Stimulated activated CD4-positive, alpha-beta T cell treated with anti-CD3 and anti-CD28 coated beads, TNF-alpha, amount 100 ng/mL, for 4 hours (primary cell): ENCODE data around the gene METTL9.
A peak's percentile ranks its signal among the peaks of the same experiment; 100 is the strongest.
"Not testable (repeated sequence)": the region's sequence is repeated elsewhere in the genome, so short reads cannot be mapped to it uniquely, and the experiment has no call there.

Source experiments
- DNase-seq, 3 experiments: peaks; one replicate each; pipeline ENCODE4 v3.0.0-alpha.2; 2020; ENCODE audit warnings: low read depth in 3 of 3

The METTL9 gene

DNA sequence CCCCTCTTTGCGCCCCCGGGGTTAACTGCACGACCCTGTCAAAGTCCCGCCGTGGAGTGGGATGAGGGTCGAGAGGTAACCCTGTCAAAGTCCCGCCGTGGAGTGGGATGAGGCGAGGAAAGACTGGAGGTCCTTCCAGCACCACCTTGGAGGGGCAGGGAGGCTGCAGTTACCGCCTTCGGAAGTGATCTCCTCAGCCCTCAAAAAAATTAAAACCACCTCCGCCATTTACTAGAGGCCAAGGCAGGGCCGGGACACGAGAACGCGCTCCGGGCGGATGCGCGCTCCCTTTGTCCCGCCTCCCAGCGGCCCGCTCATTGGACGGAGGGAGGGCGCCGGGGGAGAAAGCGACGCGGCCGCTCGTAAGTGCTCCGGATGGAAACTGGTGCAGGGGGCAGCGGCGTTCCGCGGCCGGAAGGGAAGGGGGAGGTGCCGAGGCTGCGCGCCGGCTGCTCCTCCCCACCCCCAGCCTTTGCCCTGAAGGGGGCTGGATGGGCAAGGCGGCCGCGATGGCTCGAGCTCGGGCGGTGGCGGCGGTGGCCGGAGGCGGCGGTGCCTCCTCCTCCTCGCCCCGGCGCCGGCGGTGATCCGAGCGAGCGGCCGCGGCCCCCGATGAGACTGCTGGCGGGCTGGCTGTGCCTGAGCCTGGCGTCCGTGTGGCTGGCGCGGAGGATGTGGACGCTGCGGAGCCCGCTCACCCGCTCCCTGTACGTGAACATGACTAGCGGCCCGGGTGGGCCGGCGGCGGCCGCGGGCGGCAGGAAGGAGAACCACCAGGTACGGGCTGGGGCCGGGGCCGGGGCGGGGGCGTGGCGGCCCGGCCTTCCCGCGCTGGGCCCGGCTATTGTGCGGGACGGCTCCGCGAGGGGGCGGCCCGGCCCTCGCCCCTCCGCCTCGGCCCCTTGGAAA lies at the start of gene METTL9:
TSS of gene METTL9 (plus strand) at position 456 of the 909 bp plus-strand sequence. CDS start at position 613, 157 bp downstream.
- peak; percentile 83 to 92 (median 88) for DNase-seq

DNA sequence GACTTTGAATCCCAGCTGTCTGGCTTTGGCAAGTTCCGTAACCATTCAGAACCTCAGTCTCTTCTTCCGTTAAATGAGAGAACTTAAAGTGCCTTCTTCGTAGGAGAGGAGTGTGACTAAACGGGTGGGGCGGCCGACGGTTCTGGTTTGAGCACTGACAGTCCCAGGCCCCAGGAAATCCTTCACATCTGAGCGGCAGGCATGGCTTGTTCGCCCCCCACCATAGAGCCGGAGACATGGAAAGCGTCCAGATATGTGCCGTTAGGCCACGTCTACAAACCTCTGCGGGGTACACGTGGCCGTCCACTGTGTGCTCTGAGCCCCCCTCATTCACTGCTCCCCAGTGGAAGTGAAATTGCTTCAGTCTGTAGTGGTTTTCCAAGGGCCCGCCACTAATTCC lies 49.4 kb upstream of the METTL9 start:
- DNase-seq = not testable (repeated sequence)

DNA sequence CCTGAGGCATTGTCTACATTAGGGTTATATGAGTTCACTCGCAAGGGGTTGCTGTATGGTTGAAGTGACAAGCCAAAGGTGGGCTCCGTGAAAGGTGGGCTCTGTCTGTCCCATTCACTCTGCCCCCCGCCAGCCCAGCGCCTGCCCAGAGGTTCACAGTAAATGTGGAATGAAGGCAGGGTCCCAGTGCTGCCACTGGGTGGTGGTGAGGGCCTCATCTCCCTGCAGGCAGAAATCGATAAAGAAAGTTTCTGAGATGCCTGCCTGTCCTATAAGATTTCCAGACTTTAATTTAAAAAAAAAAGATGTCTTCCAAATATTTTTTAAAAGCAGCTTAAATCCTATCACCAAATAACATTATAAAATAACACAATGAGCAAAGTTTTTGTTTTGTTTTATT lies 48.9 kb upstream of the METTL9 start:
- DNase-seq = not testable (repeated sequence)

DNA sequence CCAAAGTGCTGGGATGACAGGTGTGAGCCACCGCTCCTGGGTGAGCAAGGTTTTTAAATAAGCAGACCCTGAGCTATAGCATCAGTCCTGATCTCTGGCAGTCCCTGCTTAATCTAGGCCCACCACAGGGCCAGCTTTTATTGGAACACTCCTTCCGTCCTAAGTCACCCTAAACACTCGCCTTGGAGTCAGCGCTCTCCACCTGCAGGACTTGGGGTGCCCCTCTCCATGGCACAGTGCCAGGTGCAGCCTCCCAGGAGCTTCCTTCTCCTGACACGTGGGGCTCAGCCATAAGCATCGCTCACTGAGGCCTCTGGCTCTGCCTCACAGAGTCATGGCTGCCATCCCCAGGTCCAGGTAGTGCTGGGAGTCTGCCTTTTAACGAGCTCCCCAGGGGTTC lies 48.3 kb upstream of the METTL9 start:
- DNase-seq = not testable (repeated sequence)

DNA sequence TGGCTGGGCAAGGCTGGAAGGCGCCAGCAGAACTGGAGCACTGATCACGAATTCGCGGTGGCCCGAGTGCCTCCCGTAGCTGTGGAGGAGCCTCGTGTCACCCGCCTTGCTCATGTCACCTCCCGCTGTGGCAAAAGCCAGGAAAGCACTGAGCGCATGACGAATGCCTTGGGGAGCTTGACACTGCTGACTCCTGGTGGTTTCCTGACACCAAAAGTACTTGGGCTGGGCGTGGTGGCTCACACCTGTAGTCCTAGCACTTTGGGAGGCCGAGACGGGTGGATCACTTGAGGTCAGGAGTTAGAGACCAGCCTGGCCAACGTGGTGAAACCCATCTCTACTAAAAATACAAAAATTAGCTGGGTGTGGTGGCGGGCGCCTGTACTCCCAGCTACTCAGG lies 47.8 kb upstream of the METTL9 start:
- DNase-seq = not testable (repeated sequence)

DNA sequence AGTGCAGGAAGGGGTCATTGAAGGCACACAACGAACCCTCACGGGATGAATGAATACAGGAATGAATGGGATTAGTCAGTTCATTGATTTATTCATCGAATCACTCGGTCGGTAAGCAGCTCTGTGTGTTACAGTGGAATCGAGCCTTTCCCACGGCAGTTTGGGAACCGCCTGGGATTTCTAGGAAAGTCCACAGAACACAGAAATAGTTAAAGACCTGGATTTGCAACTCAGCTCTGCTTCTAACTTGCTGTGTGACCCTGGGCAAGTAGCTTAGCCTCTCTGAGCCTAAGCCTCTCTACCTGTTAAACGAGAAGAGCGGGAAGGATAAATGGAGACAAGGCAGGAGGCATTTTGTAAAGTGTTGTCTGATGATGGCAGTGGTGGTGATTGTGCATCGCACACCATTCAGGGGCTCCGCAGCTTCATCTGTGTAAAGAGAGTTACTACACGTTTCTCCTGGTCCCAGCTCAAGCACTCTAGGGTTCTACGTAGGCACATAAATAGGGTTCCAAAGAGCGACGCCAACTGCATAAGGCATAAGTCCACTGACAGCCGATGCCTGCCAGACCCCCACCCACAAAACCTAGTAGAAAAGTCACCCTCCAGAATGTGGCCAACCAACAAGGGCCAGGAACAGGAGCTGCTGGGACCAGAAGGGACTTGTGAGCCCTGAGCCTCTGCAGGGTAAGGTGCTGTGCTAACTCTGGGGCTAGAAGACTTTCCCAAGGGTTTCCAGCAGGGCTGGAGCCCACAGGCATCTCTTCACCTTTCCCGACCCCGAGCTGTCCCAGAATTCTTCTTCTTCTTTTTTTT lies 45.7 kb upstream of the METTL9 start:
- not testable (repeated sequence) for DNase-seq

DNA sequence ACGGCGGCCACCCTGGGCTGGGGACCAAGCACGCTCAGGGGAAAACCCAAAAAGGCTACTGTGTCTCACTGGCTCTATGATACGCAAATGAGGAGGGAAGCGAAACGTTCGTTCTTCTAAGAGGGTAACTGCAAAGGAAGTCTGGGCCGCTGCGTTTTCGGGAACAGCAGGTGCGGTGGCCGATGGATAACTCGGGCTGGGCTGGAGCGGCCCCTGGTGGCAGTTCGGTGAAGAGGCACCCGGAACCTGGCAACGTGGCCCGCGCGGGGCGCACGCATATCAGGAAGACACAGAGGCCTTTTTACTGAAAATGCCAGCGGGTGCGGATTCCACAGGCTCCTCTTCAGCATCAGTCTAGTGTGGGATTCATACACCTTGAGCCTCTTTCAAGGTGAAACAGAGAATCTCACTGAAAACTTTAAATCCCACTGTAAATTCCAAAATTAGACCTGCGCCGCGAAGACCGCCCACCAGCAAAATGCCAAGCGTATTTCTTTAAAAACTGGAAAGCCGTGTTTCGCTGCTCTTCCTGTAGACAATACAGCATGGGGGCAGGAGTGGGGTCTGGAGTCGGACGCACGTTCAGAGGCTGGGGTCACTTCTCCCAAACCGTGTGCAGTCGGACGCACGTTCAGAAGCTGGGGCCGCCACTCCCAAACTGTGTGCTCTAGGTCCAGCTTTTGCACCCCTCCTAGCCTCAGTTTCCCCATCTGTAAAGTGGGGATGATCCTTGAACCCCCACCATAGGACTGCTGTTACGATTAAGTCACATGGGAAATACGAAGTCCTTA lies 44.4 kb upstream of the METTL9 start:
- peak; percentile 81 to 91 (median 84) for DNase-seq

DNA sequence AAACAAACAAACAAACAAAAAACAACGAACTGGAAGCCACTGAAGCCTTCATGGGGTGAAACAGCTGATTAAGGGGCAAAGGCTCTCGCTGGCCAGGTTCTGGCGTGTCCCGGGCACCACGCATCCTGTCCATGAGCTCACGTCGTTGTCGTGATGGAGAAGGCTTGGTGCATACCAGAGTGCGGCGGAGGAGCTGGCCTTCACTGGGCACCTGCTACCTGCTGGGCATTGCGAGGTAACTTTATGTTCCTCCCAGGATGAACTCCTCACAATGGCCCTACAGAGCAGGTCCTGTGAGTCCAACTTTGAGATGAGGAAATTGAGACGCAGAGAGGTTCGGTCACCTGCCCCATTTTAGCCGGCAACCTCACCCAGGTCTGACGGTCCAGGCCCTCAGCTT lies 43.8 kb upstream of the METTL9 start:
- DNase-seq = not testable (repeated sequence)

DNA sequence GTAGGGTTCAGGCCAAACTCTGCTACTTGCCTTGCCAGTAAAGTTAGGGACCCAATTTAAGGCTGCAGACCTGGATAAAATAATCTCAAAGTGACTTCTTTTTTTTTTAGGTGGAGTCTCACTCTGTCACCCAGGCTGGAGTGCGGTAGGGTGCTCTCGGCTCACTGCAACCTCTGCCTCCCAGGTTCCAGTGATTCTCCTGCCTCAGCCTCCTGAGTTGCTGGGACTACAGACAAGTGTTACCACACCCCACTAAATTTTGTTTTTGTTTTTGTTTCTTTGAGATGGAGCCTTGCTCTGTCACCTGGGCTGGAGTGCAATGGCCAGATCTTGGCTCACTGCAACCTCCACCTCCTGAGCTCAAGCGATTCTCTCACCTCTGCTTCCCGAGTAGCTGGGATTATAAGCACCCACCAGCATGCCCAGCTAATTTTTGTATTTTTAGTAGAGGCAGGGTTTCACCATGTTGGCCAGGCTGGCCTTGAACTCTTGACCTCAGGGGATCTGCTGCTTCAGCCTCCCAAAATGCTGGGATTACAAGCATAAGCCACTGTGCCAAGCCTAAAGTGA lies 43.3 kb upstream of the METTL9 start:
- DNase-seq = not testable (repeated sequence)

DNA sequence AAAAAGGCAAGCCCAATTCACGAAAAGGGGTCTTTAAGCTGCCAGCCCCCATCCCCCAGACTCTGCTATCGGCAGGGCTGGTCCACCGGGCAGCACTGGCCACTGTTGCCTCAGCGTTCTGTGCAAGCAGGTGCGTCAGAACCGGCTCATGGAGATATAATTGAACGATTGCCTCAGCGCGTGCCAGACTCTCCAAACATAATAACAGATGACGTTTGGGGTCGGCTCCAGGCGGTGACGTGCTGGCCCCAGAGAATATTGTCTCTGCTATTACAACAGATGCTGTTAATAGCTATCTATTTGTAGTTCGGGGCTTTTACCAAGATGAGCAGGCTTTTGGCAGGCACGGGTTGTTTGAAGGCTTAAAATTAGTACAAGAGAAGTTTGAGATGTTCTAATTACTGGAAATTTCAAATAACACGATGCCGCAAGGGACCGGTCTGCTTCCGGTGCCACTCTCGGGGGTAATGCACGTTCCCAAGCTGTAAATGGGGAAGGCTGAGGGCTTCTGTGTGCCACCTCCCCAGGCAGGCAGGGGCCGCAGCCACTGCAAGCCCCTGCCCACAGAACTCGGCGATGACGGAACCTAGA lies 42.6 kb upstream of the METTL9 start:
- not testable (repeated sequence) for DNase-seq

DNA sequence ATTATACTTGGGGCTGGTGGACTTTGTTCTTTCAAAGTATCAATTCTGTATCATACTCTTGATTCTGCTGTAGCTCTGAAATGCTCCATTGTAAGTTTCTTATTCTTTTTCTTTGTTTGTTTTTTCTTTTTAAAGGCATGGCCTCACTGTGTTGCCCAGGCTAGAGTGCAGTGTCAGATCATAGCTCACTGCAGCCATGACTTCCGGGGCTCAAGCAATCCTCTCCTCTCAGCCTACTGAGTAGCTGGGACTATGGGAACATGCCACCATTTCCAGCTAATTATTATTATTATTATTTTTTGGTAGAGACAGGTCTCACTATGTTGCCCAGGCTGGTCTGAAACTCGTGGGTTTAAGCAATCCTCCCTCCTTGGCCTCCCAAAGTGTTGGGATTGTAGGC lies 38.9 kb upstream of the METTL9 start:
- DNase-seq = no peak

DNA sequence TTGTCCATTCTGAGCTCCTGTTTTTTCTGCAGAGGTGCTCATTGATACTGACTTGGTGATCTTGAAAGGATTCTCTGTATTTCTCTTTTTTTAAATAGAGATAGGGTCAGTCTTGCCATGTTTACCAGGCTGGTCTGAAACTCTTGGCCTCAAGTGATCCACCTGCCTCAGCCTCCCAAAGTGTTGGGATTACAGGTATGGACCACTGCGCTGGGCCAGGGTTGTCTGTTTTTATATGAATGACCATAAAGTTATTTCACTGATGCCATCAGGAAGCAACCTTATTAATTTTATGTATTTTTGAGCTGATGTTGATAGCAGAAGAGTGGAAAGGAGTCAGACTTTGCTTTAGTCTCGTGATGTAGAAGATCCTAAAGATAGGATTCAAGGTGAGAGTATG lies 35.7 kb upstream of the METTL9 start:
- no peak for DNase-seq

DNA sequence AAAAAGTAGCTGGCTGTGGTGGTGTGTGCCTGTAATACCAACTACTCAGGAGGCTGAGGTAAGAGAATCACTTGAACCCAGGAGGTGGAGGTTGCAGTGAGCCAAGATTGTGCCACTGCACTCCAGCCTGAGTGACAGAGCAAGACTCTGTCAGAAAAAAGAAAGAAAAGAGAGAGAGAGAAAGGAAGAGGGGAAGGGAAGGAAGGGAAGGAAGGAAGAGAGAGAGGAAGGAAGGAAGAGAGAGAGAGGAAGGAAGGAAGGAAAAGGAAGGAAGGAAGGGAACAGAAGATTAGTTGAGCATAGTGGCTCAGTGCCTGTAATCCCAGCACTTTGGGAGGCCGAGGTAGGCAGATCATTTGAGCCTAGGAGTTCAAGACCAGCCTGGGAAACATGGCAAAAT lies 35.0 kb upstream of the METTL9 start:
- not testable (repeated sequence) for DNase-seq

DNA sequence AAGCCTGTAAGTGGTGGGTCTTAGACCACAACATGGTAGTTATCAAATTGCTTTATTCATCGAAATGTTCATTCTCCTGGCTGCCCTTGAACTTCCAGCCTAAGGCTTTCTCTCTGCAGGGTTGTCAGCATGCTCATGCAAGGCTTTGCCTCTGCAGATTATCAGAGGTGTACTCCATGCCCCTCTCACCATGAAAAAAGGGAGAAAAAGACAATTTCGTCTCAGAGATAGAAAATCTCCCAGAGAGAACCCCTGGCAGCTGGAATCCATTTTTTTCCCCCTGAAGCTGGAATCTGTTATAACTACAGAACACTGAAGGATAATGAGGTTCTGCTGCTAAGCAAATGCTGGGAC lies 33.9 kb upstream of the METTL9 start:
- no peak for DNase-seq

DNA sequence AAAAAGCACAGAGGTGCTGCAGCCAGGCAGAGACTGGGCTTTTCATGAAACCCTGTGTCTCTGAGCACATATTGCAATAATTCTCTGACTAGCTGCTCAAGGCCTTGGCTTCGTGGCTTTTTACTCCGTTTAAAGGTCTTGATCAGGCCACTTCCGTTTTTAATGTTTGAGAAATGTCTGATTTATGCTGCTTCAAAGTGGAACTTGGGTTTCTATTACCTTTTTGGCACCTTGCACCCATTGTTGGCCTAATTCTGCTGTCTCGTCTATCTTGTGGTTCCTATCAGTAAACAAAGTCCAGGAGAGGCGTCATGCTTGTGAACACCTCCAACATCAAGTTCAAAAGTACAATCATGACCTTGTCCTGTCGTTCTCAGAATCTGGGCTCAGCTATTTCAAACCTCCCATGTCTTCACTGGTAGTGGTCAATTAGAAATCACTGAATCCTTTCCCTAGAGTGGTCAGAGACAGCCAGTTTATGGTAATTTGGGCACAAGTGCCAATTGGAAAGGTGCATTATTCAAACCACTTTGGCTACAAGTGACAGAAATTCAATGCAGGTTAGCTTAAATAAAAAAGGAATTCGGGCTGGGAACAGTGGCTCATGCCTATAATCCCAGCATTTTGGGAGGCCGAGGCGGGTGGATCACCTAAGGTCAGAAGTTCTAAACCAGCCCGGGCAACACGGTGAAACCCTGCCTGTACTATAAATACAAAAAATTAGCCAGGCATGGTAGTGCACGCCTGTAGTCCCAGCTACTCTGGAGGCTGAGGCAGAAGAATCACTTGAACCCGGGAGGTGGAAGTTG lies 33.3 kb upstream of the METTL9 start:
- no peak for DNase-seq

DNA sequence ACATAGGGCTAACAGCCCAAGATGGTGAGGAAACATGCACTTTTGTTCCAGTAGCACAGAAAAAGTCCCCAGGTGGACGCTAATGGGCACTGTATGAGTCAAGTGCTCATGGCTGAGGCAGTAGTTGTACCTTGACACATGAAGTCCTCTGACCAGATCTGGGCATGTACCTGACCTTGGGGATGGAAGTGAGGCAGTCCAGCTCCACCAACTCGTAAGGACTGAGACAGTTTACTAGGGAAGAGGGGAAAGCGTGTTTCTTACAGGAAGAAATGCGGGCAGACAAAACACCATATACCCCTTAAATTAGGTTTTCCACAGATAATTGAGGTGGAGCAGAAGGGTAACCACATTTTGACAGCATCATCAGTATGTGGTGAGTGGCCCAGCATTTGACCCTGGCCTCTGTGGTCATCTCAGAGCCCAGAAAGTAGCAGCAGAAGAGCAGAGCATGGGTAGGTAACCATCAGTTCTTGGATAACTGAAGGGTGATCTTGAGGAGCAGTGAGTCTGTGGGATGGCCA lies 32.4 kb upstream of the METTL9 start:
- DNase-seq = no peak

DNA sequence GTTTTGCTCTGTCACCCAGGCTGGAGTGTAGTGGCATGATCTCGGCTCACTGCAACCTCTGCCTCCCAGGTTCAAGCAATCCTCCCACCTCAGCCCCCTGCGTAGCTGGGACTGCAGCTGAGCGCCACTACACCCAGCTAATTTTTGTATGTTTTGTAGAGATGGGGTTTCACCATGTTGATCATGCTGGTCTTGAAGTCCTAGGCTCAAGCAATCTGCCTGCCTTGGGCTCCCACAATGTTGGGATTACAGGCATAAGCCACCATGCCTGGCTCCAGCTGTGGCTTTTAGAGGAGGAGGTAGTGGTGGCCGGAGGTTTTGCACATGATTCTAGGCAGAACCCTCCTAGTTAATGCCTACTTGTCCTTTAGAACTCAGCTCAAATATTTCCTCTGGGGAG lies 31.9 kb upstream of the METTL9 start:
- DNase-seq = not testable (repeated sequence)

DNA sequence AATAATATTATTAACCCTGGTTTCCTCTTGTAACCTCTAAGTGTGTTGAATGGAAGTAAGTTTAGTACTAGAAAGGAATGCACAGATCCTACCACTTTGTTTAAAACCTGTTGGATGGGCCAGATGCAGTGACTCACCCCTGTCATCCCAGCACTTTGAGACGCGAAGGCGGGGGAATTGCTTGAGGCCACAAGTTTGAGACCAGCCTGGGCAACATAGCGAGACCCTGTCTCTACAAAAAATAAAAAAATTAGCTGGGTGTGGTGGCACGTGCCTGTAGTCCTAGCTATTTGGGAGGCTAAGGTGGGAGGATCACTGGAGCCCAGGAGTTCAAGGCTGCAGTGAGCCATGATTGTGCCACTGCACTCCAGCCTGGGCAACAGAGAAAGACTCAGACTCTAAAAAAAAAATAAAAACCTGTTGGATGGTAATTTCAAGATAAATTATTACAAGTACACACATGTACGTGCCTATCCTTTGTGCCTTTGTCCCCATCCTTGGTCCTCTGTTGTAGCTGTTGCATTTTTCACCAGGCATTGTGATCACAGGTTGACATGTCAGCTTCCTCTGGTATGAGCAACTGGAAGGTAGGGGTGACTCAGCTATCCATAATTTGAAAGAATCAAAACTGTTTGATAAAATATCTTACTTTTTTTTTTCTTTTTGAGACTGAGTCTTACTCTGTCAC lies 30.7 kb upstream of the METTL9 start:
- DNase-seq = no peak

DNA sequence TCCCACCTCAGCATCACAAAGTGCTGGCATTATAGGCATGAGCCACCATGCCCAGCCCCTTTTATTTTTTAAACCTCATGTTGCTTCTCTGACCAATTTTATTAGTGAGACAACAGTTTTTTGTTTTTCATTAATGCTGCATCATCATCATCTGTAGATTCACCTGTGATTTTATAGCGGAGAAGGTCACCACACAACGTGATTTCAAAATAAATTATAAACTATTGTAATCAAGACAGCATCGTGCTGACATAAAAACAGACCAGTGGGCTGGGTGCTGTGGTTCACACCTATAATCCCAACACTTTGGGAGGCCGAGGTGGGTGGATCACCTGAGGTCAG lies 28.7 kb upstream of the METTL9 start:
- DNase-seq = no peak

DNA sequence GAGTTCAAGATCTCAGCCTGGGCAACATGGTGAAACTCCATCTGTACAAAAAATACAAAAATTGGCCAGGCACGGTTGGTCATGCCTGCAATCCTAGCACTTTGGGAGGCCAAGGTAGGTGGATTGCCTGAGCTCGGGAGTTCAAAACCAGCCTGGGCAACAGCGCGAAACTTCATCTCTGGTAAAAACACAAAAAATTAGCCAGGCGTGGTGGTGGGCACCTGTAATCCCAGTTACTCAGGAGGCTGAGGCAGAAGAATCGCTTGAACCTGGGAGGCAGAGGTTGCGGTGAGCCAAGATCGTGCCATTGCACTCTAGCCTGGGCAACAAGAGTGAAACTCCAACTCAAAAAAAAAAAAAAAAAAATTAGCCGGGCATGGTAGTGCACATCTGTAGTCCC lies 25.9 kb upstream of the METTL9 start:
- DNase-seq = not testable (repeated sequence)
